CD4-positive, alpha-beta T cell treated with Interleukin-6 at 100 ng/mL for 8 hours (primary cell): ENCODE measurements around the gene TTC38.

ENCODE experiments used
- DNase-seq: peaks from one replicate; pipeline ENCODE4 v3.0.0-alpha.2; 2020; ENCODE audit warnings: mixed read lengths, low spot score

Gene TTC38

DNA sequence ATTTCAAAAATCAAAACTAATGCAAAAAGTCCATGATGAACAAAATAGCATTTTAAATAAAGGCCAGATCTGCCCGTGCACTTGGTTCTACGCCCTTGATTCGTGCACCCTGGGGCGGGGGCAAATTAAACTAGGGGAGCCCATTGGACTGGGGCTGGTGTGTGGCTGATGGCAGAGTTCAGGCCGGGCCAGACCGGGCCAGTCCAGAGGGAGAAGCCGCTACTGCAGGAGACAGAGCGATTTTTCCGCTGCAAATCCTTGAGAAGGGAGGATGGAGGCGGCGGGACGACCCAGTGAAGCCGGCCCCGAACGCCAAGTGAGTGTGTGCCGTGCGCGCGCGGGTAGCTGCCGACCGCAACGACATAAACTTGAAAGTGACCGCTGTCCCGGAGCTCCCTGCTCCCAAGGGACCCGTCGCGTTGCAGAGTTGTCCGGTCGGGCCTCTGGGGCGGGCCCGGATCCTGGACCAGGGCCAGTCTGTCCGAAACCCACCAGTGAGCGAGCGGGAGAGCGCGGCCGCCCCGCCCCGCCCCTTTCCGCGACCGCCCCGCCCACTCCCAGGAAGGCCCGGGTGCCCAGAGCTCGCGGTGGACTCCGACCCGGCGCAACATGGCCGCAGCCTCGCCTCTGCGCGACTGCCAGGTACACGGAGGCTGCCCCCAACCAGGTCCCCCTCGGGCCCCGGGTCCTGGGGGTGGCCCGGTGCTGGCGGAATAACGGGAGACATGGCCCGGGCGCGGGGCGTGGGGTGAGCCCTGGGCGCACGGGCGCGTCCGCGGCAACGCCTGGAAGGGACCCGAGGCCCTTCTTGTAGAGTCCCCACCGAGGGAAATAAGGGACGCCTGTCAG, at the start of gene TTC38:
TTC38 (plus strand) TSS at position 578 of the 849 bp plus-strand sequence; CDS start at position 610, 32 bp downstream.
- peak; percentile 42 for DNase-seq

DNA sequence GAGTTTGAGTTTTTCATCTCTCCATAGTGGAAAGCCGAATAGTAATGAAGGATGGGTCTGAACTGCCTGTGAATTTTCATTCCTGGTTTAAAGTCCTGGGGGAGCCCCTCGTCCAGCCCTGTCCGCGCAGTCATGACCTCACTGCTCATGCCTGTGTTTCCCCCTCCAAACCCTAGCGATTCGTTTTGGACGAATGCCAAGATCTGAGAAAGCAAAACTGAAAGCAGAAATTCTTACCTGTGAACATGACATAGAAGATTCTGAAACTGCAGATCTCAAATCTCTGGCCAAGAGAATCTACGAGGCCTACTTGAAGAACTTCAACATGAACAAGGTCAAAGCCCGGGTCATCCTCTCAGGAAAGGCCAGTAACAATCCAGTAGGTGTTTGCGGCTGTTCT, 48.2 kb upstream of the TTC38 start:
- no peak for DNase-seq

DNA sequence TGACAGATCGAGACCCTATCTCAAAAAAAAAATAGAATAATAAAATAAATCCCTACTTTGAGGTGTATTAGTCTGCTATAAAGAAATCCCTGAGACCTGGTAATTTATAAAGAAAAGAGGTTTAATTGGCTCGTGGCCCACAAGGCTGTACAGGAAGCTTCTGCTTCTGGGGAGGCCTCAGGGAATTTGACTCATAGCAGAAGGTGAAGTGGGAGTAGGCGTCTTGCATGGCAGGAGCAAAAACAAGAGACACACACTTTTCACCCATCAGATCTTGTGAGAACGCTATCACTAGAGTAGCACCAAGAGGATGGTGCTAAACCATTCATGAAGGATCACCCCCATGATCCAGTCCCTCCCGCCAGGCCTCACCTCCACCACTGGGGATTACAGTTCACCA, 46.9 kb upstream of the TTC38 start:
- DNase-seq = no peak

DNA sequence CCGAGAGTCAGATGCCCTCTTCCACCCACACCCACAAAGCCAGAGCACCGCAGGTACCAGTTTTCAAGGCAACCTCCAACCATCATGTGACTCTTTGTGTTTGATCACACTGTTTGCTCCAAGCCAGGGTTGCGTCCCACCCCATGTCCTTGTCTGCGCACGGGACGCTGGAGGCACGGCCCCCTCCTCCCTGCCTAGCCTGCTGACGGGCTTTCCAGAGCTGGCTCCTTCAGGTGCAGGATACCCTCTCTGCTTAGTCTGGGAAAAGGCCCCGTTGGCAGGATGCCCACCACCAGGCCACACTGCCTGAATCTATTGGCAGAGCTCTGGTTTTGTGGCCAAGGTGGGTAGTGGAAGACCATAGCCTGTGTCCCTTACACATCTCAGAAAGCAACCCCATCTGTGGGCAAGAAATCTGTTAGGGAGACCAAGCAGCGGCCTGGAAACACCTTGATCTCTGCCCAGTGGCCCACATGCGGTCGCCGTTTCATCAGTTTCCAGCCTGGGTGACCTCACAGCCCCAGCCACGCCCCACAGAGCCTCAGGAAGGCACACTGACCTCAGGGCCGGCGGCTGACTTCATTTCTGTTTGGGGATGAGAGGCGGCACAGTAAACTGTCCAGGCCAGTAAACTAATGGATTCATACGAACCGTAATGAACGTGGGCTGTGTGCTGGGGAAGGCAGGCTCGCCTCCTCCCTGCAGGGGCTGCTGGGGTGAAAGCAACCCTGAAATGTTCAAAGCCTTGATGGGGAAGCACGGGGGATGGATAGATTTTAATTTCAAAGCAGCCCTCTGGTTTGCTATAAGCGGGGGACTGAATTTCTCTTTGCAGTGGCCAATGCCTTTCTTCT, 43.5 kb upstream of the TTC38 start:
- DNase-seq = no peak

DNA sequence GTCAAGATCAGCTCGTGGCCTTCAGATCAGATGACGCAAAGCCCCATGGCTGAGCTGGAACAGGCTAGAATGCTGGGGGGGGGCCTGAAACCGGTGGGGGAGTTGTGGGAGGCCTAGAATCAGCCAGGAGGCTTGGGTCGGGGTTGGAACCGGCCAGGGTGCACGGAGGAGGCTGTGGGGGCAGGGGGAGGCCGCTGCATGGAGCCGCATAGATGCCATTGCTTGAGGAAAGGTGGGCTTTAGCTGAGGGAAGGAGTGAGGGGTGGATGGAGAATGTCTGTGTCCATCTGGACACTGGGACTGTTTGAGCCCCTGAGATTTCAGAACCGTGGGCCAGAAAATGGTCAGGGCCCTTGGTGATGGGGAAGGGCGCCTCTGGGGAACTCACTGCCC, 42.9 kb upstream of the TTC38 start:
- DNase-seq = no peak

DNA sequence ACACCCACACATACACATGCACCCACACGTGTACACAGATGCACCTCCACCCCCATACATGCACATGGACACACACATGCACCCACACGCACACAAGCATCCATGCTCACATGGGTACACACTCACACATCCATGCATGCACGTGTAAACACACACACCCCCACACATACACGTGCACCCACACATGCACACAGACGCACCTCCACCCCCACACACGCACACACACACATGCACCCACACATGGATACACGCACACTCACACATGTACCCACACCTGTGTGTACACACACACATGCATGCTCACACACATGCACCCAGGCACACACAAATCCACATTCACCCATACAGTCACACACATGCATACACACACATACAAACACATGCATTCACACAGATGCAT, 42.2 kb upstream of the TTC38 start:
- no peak for DNase-seq

DNA sequence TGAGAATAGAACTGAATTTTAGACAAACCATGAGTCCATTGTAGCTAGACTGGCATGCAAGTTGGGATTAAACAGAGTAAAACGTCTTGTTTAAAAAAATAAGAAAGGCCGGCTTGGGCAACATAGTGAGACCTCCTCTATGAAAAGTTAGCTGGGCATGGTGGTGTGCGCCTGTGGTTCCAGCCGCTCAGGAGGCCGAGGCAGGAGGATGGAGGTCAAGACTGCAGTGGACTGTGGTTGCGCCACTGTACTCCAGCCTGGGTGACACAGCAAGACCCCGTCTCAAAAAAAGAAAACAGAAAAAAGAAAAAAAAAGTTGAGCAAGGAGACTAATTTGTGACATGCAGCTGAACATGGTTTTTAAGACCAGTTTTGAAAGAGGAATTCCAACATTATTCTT, 41.2 kb upstream of the TTC38 start:
- DNase-seq = no peak

DNA sequence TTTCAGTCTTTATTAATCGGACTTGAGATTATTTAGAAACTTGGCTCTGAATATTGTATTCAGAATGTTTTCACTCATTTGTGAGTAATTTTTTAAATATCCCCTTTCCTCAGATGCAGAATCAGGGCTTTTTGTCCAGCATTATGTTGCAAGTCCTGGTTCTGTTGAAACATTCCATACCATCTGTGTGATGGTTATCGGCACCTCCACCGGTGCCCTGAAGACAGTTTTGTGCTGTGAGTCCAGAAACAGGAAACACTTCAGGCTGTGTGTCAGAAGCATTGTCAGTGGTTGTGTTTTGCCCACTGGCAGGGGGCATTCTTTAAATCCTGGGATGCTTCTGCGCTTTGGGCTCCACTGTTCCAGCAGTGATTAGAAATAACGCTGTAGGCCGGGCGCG, 38.1 kb upstream of the TTC38 start:
- no peak for DNase-seq

DNA sequence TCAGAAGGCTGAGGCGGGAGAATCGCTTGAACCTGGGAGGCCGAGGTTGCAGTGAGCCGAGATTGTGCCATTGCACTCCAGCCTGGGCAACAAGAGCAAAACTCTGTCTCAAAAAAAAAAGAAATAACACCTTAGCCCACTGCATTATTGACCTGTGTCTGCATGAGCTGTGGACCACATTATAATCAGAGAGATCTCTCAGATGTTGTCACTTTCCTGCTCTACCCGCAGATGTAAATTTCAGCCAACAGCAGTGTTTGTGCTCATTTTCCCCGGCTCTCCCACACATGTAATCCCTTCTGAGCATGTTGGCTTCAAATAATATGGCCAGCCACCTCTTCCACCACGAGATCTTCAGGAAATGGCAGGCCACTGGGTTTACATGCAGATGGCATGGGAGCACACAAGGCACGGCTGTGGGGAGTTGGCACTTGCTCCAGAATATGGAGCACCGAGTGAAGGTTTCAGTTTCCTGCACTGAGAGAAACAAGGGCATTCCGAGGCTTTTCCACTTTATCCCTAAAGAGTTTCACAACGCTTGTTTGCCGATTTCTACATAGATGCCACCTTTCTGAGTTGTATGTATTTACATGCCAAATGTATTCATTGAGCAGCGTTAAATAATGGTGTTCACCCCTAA, 37.4 kb upstream of the TTC38 start:
- DNase-seq = no peak

DNA sequence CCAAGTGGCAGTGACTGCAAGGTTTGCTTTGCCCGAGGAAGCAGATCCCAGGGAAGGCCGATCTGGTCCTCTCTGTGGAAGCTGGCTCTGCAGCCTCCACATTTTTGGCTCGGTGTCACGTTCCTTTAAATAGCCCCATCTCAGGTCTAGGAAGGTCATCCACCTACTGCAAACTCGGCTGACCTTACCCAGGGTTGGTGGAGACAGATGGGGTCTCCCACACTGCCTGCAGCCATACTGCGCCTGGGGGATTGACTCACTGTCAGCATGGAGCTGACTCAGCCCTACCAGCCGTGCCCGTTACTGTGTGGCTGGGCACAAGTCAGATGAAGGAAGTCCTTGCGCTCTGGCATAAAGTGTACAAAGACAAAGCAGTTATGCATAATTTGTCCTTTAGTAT, 34.6 kb upstream of the TTC38 start:
- no peak for DNase-seq

DNA sequence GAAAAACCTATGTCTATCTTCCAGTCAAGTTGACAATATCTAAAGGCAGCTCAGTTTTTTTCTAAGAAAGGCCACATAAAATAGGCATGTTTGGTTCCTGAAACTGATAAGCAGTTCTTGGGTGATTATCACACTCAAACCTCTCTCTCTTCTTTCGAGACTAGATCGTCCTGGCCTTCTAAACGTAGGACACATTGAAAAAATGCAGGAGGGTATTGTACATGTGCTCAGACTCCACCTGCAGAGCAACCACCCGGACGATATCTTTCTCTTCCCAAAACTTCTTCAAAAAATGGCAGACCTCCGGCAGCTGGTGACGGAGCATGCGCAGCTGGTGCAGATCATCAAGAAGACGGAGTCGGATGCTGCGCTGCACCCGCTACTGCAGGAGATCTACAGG, 32.8 kb upstream of the TTC38 start:
- DNase-seq = no peak

DNA sequence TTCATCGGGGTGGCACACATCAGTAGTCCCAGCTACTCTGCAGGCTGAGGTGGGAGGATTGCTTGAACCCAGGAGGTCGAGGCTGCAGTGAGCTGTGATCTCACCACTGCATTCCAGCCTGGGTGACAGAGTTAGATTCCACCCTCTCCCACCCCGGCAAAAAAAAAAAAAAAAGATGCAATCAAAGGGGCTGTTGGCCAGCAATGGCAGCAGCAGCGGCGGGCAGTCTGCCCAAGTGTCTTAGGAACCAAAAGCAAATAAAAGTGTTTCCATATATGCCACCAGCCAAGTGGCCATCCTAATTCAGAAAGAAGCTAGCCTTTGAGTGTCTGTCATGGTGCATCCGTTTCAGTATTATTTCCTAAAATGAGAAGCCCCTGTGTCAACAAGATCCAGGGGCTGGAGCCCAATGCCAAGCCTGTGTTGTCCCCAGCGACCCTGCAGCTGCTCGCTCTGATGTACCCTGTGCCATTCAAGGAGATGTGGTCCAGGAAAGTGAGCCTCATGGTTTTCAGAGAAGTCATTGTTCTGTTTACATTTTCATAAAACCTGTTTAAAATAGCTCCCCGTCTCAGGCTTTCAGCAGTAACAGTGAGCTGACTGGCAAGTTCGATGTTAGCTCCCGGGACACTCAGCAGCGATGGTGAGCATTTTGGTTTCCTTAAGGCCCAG, 30.2 kb upstream of the TTC38 start:
- DNase-seq = no peak

DNA sequence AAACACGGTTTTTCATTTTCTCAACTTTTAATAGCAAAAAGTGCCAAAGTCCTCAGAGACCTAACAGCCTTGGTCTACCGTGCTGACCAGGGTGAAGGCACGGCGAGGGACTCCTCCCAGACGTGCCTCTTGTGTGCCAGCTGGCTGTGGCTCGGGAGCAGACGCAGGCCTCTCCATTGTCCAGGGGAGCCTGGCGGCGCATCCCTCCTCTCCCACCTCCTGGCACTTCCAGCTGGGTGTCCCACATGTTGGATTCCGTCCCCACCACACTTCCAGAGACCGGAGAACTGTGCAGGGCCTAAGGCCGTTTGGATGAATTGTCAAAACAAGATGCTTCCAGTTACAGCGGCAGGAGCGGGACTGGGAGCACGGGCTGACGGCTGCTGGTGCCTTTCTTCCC, 29.3 kb upstream of the TTC38 start:
- no peak for DNase-seq

DNA sequence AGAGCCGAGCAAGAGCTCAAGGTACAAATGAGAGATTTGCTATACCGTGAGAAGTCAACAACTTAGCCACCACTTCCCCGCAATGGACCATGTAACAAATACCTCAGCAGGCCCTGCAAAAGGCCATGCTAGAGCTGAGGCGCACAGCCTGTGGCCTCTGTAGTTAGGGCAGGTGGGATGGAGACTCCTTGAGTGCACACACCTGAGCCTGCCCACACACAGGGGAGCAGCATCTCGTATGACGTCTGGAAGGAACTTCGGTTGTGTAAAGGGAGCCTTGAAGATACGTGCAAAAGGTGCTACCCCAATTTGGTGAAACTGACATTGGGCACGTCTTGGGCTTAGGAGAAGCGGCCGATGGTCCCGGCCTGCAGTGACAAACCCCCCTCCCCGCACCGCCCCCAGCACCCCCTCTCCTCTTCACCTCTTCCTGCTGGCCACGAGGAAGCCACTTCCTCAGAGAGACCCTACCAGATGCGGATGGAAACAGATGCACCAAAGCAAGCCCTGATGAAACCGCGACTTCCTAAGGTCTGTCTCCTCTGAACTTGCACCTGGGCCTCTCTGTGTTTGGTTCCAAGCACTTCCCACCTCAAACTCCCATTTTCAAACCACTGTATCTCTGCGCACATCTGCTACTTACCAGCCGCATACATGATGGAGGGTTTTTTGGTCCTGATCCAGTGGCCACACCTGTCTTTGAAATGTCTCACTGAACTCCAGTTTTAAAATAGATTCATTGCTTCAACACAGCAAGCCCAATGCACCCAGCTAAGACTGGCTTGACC, 28.4 kb upstream of the TTC38 start:
- peak; percentile 22 for DNase-seq

DNA sequence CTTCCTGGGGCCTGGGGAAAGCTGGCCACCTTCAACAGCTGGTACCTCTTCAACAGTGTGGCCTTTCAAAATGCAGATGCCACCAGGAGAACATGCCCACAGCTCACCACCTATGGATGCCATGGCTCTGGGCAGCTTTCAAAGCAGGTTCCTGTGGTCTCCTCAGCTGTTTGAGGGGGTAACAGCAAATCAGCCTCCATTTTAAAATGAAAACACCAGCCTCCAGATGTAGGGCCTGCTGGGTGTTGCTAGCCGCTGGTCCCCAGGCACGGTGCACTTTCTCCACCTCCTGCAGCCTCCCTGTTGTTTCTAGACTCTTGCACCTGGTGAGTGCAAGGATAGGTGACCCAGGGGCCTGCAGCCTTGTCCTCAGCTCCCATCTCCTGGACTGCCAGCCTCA, 27.7 kb upstream of the TTC38 start:
- DNase-seq = no peak

DNA sequence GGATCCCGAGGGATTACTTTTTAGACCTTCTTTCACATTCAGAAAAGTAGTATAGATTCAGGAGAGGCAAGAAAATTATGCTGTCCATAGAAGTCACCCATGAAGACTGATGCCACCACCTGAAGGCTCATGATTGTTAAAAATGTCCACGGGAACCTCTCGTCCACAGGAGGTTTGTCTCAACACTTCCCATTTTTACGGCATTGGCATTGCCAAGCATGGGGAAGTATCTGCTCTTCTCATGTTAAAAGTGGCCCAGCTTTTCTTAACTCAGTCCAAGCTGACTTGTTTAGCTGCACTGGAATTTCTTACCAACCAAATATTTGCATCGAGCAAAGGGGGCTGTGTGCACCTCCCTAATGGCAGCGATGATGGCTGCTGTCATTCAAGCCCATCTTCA, 27.3 kb upstream of the TTC38 start:
- DNase-seq = no peak

DNA sequence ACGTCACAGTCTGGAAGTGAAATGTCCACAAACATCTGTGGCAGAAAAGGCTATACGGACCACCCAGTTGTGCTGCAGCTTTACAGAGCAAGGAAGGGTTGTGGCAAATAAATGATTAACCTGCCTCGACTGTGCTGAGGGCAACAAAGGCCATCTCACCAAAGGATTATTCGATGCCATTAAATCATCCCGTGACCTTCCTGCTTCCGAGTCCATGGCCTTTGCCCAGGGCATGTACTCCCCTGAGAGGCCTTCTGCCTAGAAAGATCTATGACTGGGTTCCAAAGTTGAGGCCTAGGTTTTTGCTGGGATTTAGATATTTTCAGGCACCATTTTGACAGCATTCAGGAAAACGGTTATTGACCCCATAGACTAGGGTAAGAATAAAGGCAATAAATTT, 26.9 kb upstream of the TTC38 start:
- no peak for DNase-seq

DNA sequence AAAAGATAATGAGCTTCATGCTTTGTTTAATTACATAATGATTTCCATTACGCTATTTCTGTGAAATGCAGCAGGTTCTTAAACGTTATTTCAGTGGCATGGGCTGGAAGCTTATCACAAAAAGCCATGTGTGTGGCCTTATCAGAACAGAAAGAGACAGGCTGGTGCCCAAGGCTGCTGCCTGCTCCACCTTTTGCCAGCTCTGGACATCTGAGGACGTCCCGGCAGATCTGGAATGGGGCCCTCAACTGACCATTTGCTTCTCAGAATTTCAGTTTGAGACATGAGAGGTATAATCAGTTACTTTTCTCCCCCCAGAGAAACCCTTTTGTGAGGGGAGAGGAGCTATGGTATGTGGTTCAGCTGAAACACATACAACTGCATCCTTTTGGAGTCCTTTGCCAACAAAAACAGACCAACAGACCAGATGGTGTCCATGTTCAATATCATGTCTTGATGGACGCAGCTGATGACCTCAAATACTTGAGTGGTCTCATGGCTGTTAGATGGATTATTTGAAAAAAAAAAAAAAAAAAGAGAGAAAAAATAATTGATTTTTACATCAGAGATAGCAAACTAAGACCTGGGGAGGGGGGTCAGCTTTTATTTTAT, 26.3 kb upstream of the TTC38 start:
- DNase-seq = no peak

DNA sequence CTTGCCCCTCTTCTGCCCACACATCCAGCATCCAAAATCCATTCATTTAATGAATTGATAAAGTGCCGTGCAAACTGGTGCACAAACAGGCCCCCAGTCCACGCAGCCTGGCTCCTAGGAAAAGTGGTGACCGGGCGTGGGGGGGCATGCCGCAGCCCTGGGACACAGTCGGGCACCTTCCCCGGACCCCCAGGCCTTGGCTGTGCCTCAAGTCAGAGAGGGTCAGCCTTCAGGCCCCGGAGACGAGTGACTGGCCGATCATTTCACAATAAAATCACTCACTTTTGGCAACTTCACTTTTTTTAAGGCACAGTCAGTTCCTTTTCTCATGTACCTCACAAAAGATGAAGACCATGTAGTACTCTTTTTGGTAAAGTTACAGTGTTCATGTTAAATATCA, 25.7 kb upstream of the TTC38 start:
- DNase-seq = no peak

DNA sequence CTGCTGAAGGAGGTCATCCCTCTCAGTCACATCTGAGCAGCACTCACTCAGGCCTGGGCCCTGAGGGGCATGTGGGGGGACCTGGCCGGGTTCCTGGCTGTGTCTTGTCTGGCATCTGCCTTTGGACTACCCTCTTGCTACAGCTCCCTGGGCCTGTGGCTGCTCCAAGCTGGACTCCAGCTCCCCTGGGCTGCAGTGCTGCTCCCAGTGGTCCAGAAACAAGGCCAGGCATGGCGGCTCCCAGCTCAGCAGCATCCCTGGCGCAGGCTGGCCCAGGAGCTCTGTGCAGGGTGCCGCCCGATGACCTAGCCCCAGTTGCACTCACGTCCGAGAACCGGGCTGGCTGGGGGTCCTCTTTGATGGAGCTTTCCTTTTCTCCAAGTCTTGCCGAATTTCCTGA, 23.0 kb upstream of the TTC38 start:
- no peak for DNase-seq

DNA sequence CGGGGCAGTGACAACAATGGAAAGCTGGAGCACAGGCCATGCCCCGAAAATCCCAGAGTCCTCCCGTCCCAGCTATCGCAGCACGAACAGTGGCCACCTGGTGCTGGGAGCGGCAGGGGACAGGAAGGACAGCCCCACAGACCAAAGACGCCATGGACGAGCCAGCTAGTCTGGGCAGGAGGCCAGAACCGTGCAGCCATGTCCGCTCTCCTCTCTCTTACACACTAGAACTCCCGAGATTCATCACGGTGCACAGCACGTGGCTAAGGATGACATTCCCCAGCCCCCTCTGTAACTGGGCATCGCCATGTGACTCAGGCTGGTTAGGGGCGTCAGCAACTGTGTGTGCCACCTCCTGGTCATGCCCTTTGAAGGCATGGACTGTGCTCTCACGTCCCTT, 22.3 kb upstream of the TTC38 start:
- no peak for DNase-seq
